ENCODE results near the gene EHBP1L1. TPM values are rescaled to one million over a fixed set of nuclear protein-coding genes. Genes with fewer than 3 reads are reported as not detected.

Gene EHBP1L1
- total RNA-seq, 1 donor from 2014 or later: 78.6 TPM

DNA sequence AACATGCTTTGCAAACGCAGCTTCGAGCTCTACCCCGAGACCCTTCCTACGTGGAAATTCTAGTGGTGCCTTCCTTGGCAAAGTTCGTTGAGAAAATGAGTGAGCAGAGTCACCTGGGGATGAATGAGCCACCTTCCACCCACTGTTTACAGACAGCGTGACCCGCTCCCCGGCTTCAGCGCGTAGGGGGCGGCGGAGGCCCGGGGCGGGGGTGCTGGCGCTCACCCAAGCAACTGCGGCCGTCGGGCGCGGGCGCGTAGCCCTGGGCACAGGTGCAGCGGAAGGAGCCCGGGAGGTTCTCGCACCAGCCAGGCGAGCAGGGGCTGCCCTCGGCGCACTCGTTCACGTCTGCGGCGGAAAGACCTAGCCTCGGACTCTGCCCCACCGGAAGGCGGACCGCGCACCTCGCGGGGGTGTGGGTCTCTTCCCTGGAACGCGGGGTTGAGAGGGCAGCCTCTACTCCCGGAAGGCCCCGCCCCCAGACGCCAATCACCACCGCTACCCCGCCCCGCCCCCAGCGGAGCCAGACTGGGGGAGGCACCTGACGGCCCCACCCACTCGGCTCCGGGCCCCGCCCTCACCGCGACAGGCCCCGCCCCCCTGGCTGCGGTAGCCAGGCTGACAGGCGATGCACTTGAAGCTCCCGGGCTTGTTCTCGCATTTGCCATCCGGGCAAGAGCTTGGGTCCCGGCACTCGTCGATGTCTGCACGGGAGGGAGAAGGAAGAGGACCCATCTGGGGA lies 29.5 kb upstream of the EHBP1L1 start:
- peak; percentile 96 for DNase-seq (ENCODE audit: low spot score)

DNA sequence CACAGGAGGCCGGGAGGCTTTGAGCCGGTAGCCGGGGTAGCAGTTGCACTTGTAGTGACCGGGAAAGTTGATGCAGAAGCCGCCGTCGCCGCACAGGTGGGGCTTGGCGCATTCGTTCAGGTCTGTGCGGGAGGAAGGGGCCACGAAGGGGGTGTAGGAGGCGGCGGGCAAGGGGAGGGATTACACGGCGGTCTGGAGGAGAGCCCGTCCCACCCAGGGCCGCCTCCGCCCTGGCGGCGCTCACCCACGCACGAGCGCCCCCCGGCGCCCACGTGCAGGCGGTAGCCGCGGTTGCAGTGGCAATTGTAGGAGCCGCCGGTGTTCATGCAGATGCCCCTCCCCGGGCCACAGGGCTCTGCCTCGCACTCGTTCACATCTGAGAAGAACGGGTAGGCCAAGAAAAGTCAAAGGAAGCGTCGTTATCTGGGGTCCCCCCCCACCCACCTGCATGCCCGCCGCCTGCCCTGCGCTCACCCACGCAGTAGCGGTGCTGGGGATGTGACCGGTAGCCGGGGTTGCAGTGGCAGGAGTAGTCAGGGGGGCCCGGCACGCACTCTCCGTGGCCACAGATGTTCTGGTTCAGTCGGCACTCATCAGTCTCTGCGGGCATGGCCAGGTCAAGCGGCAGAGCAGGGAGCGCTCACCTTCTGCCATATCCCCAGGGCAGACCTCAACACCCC lies 28.3 kb upstream of the EHBP1L1 start:
- DNase-seq (ENCODE audit: low spot score): no peak

DNA sequence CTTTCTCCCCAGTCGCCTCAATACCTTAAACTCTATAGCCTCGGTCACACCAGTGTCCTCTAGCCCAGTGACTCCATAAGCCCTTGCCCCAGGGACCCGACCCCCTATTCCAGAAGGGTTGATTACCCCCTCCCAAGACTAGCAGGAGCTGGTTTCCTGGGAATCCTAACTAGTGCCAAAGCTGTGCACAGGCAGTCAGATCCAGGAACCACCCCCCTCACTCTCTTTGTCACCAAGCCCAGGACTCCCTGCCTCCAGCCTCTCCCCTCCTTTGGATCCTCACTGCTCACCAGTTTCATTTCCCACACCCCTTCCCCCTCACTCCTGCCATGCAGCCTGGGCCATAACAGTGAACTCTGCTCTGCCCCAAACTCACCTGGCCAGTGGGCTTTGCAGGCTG lies 27.5 kb upstream of the EHBP1L1 start:
- no peak for DNase-seq (ENCODE audit: low spot score)

DNA sequence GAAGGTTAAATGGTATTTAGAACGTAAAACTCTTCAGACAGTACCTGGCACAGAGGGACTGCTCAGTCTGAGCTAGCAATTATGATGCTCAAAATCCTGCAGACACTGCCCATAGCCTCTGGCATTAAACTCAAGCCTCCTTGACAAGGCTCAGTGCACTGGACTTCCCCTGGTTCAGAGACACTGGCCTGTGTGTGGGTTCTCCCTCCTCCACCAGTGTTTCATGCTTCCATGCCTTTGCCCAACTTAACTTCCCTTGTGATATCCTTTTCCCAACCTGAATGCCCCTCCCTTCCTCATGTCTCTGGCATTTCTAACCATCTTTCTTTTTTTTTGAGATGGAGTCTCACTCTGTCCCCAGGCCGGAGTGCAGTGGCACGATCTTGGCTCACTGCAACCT lies 26.8 kb upstream of the EHBP1L1 start:
- DNase-seq (ENCODE audit: low spot score): no peak

DNA sequence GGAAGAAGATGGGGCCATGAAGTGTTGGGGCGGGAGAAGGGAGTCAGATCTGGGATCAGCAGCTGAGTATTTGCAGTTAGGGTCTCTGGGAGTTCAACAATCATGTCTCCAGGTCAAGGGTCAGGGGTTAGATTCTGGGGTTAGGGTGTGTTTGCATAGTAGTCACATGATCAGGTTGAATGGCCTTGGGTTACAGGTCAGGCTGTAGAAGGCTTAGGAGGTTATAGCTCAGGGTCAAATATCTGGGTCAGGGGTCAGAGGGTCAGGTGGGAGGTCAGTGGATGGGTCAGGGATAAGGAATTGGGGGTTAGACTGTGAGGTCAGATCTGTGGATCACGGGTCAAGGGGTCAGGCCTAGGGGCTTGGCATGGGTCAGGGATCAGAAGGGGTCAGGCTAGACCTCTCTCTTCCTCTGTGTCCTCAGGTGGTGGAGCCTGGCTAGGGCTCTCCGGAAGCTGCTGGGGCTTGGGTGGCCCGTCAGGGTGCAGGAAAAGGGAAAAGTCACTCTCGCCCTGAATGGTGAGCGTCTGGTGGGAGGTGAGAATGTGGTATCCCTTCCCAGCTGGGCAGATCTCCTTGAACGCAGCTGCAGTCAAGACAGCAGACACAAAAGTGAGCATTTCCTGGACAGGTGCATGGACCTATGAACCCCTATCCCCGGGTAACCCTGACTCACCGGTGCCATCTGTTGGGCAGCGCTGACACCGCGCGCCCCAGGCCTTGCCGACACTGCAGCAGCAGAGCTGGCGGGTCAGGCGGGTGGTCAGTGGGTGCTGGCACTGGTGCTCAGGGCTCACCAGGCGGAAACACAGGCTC lies 24.1 kb upstream of the EHBP1L1 start:
- DNase-seq (ENCODE audit: low spot score): no peak

DNA sequence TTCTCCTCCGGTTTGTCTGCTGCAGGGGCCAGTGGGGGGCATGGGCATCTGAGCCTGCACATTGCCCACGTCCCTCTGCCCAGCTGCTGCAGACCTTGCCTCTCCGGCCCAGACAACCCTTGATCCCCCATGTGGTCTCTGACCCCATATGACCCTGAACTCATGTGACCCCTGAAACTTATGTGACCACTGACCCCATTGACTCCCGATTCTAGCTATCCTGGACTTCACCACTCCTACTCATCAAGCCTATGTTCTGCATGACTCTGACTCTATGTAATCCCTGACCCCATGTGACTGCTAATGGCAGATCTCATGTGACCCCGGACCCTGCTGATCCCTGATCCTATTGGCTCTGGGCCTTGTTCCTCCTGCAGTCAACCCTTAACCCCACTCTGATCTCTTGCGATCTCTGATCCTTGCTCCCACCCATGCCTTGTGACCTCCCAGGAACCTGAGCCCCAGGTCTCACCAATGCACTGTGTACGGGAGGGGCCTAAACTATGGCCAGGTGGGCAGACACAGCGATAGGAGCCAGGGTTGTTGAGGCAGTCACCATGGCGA lies 23.4 kb upstream of the EHBP1L1 start:
- DNase-seq (ENCODE audit: low spot score): no peak

DNA sequence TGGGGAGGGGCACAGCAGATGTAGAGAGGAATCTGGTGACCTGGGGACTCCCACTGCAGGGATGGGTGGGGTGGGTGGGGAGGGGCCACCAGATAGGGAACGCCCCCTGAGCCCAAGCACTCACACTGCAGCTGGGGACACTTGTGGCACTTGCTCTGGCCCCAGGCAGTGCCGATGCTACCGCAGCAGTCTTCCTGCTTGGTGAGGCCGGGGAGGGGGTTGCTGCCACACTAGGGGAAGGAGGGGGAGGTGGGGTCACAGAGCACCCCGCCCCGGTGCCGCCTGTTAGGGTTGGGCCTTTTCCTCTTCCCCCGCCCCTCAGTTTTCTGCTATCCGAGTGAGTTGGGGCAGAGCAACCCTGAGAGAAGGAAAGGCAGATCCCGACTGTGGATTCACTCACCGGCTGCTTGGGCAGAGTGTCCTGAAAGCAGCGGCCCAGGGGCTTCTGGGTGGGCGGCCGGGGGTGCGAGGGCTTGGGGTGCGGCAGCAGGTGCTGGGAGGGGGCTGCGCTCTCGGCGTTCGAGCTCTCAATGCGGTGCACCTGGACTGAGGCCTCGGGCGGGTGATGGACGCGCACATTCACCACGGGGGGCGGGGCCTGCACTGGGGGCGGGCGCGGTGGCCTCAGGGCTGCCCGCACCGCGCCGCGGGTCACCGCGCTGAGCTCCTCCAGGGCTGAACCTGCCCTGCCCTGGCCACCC lies 22.4 kb upstream of the EHBP1L1 start:
- DNase-seq (ENCODE audit: low spot score): no peak

DNA sequence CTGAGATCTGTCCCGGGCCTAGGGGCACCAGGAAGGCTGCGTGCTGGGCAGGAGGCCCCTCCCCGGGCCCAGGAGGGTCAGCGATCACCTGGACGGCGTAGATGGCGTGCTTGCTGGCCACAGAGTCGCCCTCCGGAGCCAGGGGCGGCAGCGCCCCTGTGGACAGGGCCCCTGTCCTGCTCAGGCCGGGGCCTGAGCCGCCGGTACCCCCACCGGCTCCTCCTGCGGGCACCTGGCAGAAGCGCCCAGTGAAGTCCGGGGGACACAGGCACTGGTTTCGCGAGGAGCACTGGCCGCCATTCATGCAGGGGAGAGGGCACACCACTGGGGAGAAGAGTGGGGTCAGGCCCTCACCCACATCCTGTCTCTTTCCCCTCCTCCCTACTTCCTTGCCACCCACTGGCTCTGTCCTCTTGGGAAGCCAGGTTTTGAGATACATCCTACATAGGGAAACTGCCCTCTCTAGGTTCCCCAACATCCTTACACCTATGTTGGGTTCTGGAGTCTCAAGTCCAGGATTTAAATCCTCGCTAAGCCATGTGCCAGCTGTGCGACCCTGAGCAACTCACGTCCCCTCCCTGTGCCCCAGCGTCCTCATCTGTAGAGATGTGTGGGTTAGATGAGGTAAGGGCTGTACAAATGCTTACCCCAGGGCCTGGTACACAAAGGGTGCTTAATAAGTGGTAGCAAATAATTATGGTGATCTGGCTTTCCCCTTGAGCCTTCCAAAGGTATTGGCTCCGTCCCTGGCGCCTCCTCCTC lies 21.6 kb upstream of the EHBP1L1 start:
- DNase-seq (ENCODE audit: low spot score): no peak

DNA sequence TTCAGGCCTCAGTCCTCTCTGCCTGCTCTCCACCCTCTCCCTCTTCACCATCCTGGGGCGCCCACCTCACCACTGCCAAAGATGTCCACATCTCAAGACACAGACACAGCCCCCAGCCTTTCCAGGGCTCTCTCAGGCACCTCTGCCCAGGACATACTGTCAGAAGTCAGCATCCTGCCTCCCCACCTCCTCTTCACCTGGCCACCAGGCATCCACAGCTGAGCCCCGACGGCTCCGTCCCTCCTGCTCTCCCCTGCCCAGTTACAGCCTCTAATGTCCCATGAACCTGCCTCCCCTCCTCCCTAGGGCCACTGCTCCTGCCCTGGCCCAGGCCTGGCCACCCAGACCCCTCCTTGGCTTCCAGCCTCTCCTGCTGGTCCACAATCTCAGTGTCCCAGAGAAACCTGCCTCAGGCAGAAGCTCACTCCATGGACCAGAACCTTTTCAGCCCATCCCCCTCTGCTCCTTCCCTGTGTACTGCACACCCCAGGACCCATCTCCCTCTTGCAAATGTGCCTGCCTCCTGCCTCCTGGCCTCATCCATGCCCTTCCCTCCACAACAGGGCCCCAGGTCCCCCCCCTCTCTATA lies 20.9 kb upstream of the EHBP1L1 start:
- no peak for DNase-seq (ENCODE audit: low spot score)

DNA sequence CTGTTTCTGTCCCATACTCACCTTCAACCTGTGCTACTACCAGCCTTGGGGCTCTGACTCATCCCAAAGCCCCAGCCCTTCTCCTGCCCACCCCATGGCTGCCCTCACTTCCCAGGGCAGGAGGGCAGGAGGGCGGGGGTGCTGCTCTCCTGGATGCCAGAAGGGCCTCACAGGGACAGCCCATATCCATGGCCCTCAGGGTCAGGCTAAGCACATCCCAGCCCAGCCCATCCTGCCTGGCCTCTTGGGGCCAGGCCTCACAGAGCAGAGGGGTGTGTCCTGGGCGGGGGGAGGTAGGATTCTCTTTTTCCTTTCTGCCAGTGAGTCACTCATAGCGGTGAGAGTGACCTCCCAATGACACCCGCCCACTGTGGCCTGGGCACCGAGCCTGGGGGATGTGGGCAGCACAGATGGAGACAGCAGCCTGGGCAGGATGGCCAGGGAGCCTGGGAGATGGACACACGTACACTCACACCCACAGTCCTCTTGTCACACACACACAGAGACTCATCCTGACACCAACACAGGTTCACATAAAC lies 20.1 kb upstream of the EHBP1L1 start:
- no peak for DNase-seq (ENCODE audit: low spot score)

DNA sequence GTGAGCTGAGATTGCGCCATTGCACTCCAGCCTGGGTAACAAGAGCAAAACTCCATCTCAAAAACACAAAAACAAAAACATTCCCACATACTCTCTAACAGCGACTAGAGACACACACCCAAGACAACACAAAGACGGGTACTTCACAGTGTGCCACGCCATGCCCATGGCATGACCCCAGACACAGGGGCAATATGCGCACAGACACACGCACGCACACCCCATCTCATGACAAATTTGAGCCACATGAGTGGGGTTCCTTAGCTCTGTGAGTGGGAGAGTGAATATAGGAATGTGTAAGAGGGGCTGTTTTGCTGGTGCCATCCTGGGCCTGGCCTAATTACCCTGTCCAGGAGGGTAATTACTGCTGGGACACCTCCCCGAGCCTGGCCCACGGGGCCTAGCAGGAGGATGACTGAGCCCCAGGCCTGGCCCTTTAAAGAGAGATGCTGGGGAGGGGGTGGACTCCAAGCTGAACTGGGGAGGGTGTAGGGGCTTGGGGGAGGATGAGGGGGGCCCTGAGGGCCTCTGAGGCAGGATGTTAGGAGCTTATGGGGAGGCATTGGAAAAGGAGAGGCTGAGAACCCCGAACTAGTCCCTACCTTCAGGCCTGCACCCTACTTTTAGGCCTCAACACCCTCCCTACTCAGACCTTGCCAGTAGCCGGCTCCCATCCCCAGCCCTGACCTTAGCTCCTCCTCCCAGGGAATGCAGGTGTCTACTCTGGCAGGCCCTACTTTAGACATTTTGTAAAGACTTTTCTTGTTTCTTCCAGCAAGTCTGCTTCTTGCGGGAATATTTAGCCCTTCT lies 19.2 kb upstream of the EHBP1L1 start:
- DNase-seq (ENCODE audit: low spot score): no peak

DNA sequence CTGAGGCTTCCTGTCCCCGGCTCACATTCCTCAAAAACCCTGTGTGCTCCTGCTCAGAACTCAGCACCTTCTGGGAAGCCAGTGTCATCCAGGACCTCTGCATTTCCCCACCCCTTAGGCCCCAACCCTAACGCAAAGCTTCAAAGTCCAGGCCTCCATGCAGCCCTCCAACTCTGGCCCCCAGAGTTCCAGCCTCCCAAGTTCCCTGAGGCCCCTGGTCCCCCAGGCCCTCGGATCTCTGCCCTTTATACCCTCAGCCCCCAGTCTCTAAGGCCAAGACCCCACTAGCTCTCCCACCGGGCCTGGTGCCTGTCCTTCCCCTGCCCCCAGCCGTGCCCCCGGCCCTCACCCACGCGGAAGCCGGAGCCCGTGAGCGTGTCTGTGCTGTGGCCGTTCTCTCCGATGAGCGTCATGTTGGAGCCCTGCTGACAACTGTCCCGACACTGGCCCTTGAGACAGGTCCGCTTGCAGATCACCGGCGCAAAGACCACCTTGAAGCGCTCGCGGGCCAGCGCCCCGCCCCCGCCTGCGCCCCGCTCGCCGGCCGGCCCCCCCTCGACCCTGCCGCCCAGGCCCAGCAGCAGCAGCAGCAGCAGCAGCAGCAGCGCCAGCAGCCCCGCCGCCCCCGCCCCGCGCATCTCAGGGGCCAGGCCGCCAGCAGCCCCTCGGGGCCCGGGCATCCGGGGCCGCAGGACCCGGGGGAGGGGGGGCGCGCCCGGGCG lies 18.4 kb upstream of the EHBP1L1 start:
- no peak for DNase-seq (ENCODE audit: low spot score)

DNA sequence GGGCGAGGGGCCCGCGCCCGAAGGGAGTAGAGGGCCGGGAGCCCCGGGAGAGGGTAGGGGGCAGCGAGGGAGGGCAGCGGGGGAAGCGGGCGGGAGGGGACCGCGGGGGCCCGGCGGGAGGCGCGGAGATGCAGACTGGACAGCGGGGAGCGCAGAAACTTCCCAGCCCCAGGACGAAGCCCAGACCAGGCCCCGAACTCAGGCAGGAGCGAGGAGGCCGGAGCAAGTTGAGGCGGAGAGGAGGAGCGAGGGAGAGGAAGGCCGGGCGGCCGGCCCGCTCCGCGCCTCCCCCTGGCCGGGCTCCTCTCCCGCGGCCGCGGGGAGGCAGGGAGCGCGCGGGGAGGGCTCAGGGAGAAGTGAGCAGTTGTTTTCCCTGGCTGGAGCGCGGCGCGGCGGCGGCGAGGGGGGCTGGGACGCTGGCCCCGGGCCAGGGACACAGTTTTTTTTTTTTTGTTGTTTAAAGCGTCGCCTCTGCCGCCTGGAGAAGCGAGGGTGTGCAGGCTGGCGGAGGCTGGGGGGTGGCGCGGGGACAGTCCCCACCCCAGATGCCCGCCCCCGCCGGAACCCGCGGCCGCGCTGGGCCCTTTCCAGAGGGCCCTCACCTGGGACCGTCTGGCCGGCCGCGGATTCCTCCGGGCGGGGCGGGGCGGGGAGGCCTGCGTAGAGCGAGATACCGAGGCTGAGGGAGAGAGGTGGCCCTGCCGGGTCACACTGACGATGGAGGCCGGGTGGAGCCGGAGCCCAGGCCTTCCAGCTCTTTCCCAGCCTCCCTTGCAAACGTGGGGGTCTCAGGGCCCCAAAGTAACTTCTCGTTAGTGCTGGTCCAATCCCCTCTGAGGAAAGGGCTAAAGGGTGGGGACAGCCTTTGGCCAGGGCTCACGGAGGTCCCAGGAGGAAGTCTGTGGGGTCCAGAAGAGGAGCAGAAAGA lies 17.6 kb upstream of the EHBP1L1 start, which contains the start of gene LTBP3:
TSS of gene LTBP3 (minus strand) at position 358 of the 928 bp plus-strand sequence. CDS start 400 bp downstream, outside the sequence.
- DNase-seq (ENCODE audit: low spot score): no peak

DNA sequence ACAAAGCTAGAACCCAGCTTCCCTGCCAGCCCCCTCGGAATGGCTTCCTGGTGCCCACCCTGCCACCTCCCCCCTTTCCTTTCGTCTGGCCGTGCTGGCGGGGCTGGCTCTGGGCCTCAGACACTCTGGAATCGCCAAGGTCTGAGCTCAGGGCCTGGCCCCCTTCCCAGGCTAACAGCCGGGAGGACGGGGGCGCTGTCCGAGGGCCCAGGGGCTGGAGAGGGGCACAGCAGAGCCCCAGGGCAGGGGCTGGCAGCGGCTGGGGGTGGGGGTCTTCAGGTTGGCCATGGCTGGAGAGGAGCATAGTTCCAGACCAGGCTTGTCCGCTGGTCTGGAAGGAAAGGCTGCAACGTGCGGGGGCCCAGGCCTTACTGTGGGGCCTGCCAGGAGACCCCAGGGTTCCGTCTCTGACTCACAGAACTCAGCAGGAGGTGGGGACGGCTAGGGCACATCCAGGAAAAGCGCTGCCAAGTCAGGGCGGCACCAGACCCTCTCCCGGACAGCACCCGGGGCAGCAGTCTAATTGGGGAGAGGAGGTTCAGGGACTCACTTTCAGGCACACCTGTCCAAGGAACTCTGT lies 16.8 kb upstream of the EHBP1L1 start:
- no peak for DNase-seq (ENCODE audit: low spot score)

DNA sequence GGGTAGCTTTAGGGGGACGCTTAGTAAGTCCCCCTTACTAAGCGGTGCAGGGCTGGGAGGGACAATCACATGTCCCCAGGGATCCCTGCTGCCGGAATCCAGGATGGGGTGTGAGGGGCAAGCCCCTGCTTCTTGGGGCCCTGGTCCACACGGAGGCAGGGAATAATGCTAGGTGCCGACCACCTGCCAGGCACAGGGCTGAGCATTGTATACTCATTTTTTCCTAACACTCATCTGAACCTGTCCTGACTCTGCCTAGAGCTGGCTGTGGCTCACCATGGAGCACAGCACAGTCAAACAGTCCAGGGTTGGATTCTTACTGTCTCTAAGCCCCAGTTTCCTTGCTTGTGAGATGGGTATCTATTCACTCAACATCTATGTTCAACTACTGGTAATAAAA lies 16.3 kb upstream of the EHBP1L1 start:
- no peak for DNase-seq (ENCODE audit: low spot score)

DNA sequence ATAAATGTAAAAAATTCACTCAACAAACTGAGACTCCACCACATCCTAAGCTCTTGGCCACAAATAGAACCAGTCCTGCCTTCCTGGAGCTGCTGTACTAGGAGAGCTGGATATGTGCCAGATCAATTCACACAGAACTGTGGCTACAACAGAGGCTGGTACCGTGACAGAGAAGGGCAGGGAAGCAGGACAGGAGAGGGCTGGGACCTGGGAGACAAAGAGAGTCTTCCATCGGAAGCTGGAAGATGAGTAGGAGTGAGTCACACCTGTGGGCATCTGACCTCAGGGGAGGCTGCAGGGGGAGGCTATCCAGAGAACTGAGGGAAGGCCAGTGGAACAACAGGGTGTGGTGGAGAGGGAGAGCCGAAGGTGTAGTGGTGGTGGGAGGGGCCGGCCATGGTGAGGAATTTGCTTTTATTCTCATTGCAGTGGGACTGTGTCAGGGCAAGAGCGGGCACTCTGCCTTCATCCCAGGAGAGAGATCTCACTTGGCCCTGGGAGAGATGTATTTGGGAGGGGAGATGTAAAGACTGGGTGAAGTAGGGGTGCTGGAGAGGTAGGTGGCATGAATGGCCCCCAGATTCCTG lies 15.8 kb upstream of the EHBP1L1 start:
- DNase-seq (ENCODE audit: low spot score): no peak
